Activated CD8-positive, alpha-beta T cell treated with anti-CD3 and anti-CD28 coated beads, Interleukin-2, amount 10 ng/mL, durations not matched to agents 7 days and 5 days (primary cell): ENCODE measurements around the gene AIP. TPM values are rescaled to one million over a fixed set of nuclear protein-coding genes. Genes with fewer than 3 reads are reported as not detected.
"Not testable (repeated sequence)": the region's sequence is repeated elsewhere in the genome, so short reads cannot be mapped to it uniquely, and the experiment has no call there.

Experiments
- ATAC-seq: fragments of 150-1000 bp; cut with Tn5 transposase; one replicate; pipeline ENCODE4 v1.10.0; 2021; ENCODE audit warnings: moderate library complexity
- CTCF ChIA-PET: fragments of 350-600 bp; sonication (Branson Sonifier 250); formaldehyde crosslinking; loops from one replicate; lab custom pipeline; 2021; ENCODE audit warnings: antibody characterized with exemption; lab: Charles Lee
- POLR2A ChIA-PET: fragments of 350-600 bp; sonication (Branson Sonifier 250); formaldehyde crosslinking; loops from one replicate; lab custom pipeline; 2021; ENCODE audit warnings: antibody characterized with exemption; lab: Charles Lee
- DNase-seq: peaks from one replicate; pipeline ENCODE4 v3.0.0-alpha.2; 2020
- H3K27ac Mint-ChIP-seq: one replicate; pipeline ENCODE4 v1.8.0; 2021; ENCODE audit warnings: mild to moderate bottlenecking, mixed read lengths
- H3K27me3 Mint-ChIP-seq: one replicate; pipeline ENCODE4 v1.8.0; 2021; ENCODE audit warnings: low read depth, mixed read lengths
- H3K36me3 Mint-ChIP-seq: one replicate; pipeline ENCODE4 v1.8.0; 2021; ENCODE audit warnings: low read depth, mixed read lengths
- H3K4me1 Mint-ChIP-seq: one replicate; pipeline ENCODE4 v1.8.0; 2021; ENCODE audit warnings: low read depth, mixed read lengths
- H3K4me3 Mint-ChIP-seq: one replicate; pipeline ENCODE4 v1.8.0; 2021; ENCODE audit warnings: mild to moderate bottlenecking, mixed read lengths
- H3K9me3 Mint-ChIP-seq: one replicate; pipeline ENCODE4 v1.8.0; 2022; ENCODE audit warnings: mixed read lengths; ENCODE audit not compliant: insufficient read depth
- total RNA-seq, 2 experiments: library from RNA; stranded (reverse); gene quantifications; one replicate each; pipeline ENCODE4 v1.2.3, GENCODE V29; 2021

Gene AIP
- total RNA-seq, 2 experiments from 2014 or later = 156 to 163 TPM

- DNase-seq (no peak), ATAC-seq (no peak)
- no peaks in the 10 kb centered on the region for H3K27me3 Mint-ChIP-seq
- H3K36me3 Mint-ChIP-seq = peaks cover under 1% of the 10 kb centered on the region
- H3K9me3 Mint-ChIP-seq = no peaks in the 10 kb centered on the region
- ChIA-PET POLR2A (interaction anchor here (0.8 to 8.7 kb wide), 4 partner anchors 14 to 63 kb away, joined by 4 to 103 read pairs (median 37); partner anchors contain the start of genes AIP and PTPRCAP), CTCF (interaction anchor here (0.9 to 3.2 kb wide), 3 partner anchors 11 to 64 kb away, joined by 3 to 21 read pairs (median 6); partner anchors contain the start of gene PTPRCAP)
- no peak overlapping the region for H3K27ac Mint-ChIP-seq
- H3K4me3 Mint-ChIP-seq = no peak overlapping the region
- H3K4me1 Mint-ChIP-seq = peaks cover 29% of the 10 kb centered on the region
Observed at GRCh38 chr11:67470337-67471002, 12.4 kb upstream of the AIP start.

- Mint-ChIP-seq H3K27me3 (peaks cover 3% of the 10 kb centered on the region), H3K4me1 (peaks cover 11% of the 10 kb centered on the region), H3K36me3 (no peaks in the 10 kb centered on the region), H3K9me3 (no peaks in the 10 kb centered on the region), H3K4me3 (no peak overlapping the region), H3K27ac (no peak overlapping the region)
- ChIA-PET CTCF (no interaction called here), POLR2A (interaction anchor here (0.9 to 8.7 kb wide), 2 partner anchors 8 to 12 kb away, joined by 3 to 70 read pairs; partner anchors contain the start of gene AIP)
- DNase-seq (no peak), ATAC-seq (no peak)
Observed at GRCh38 chr11:67472882-67473281, 9.9 kb upstream of the AIP start.

- H3K4me3 Mint-ChIP-seq, H3K9me3 Mint-ChIP-seq, H3K36me3 Mint-ChIP-seq, DNase-seq, H3K4me1 Mint-ChIP-seq, H3K27me3 Mint-ChIP-seq, ATAC-seq, H3K27ac Mint-ChIP-seq: not testable (repeated sequence)
- CTCF ChIA-PET = interaction anchor here (0.8 to 1.4 kb wide), 3 partner anchors 11 to 56 kb away, joined by 3 to 5 read pairs (median 3); partner anchors contain the start of gene RPS6KB2
- POLR2A ChIA-PET = interaction anchor here (0.9 kb wide), 1 partner anchor 40 kb away, joined by 3 read pairs; no protein-coding TSS in a partner anchor
Observed at GRCh38 chr11:67476692-67477091, 6.1 kb upstream of the AIP start.

- DNase-seq, H3K4me3 Mint-ChIP-seq, H3K36me3 Mint-ChIP-seq, H3K27ac Mint-ChIP-seq, H3K9me3 Mint-ChIP-seq, CTCF ChIA-PET, POLR2A ChIA-PET, H3K4me1 Mint-ChIP-seq, ATAC-seq, H3K27me3 Mint-ChIP-seq: not testable (repeated sequence)
Observed at GRCh38 chr11:67477344-67478050, 5.3 kb upstream of the AIP start.

GRCh38 chr11:67482275-67482826, 475 bp upstream of the AIP start:
- POLR2A ChIA-PET = interaction anchor here (0.5 to 5.0 kb wide), 12 partner anchors 7 to 243 kb away, joined by 3 to 84 read pairs (median 4); partner anchors contain the start of genes PITPNM1, PPP1CA, PTPRCAP and TBC1D10C
- peaks cover 46% of the 10 kb centered on the region for H3K4me1 Mint-ChIP-seq
- H3K27me3 Mint-ChIP-seq = peaks cover 5% of the 10 kb centered on the region
- H3K4me3 Mint-ChIP-seq = peak overlapping the region; percentile 93
- CTCF ChIA-PET = interaction anchor here (0.7 to 2.9 kb wide), 7 partner anchors 23 to 131 kb away, joined by 3 to 9 read pairs (median 4); partner anchors contain the start of genes PITPNM1, PPP1CA and PTPRCAP
- ATAC-seq = peak; percentile 6
- no peak for DNase-seq
- peak overlapping the region; percentile 99 for H3K27ac Mint-ChIP-seq
- H3K36me3 Mint-ChIP-seq = peaks cover 35% of the 10 kb centered on the region
- no peaks in the 10 kb centered on the region for H3K9me3 Mint-ChIP-seq

GRCh38 chr11:67483831-67484665, 1.2 kb downstream of the AIP start:
- Mint-ChIP-seq H3K36me3 (peaks cover 51% of the 10 kb centered on the region), H3K27me3 (peaks cover 5% of the 10 kb centered on the region), H3K27ac (peak overlapping the region; percentile 99), H3K4me3 (peak overlapping the region; percentile 93), H3K9me3 (no peaks in the 10 kb centered on the region), H3K4me1 (peaks cover 59% of the 10 kb centered on the region)
- ChIA-PET CTCF (interaction anchor here (0.6 to 2.9 kb wide), 5 partner anchors 15 to 133 kb away, joined by 3 to 9 read pairs (median 3); partner anchors contain the start of genes PITPNM1 and TMEM134), POLR2A (interaction anchor here (0.6 to 5.0 kb wide), 17 partner anchors 9 to 244 kb away, joined by 3 to 84 read pairs (median 5); partner anchors contain the start of genes CDK2AP2, GPR152, PITPNM1 and PPP1CA)
- ATAC-seq = peak; percentile 28
- DNase-seq = peak; percentile 69

- peaks cover 64% of the 10 kb centered on the region for H3K4me1 Mint-ChIP-seq
- ATAC-seq (peak; percentile 7), DNase-seq (peak; percentile 77)
- H3K4me3 Mint-ChIP-seq = peak overlapping the region; percentile 93
- CTCF ChIA-PET = interaction anchor here (1.2 to 2.9 kb wide), 4 partner anchors 19 to 134 kb away, joined by 3 to 9 read pairs (median 5); partner anchors contain the start of gene PITPNM1
- H3K9me3 Mint-ChIP-seq = no peaks in the 10 kb centered on the region
- POLR2A ChIA-PET = interaction anchor here (0.6 to 5.0 kb wide), 16 partner anchors 8 to 245 kb away, joined by 3 to 84 read pairs (median 6); partner anchors contain the start of genes CDK2AP2, PITPNM1, PPP1CA and PTPRCAP
- H3K27ac Mint-ChIP-seq = peak overlapping the region; percentile 99
- H3K27me3 Mint-ChIP-seq = peaks cover 2% of the 10 kb centered on the region
- H3K36me3 Mint-ChIP-seq = peaks cover 56% of the 10 kb centered on the region
Observed at GRCh38 chr11:67484847-67485311, 2.1 kb downstream of the AIP start.

- peak overlapping the region; percentile 99 for H3K27ac Mint-ChIP-seq
- not testable (repeated sequence) for ATAC-seq, H3K9me3 Mint-ChIP-seq, H3K27me3 Mint-ChIP-seq
- ChIA-PET CTCF (interaction anchor here (1.0 to 2.5 kb wide), 5 partner anchors 11 to 135 kb away, joined by 3 to 6 read pairs (median 4); partner anchors contain the start of genes PITPNM1 and PTPRCAP), POLR2A (interaction anchor here (1.0 to 5.0 kb wide), 9 partner anchors 7 to 83 kb away, joined by 3 to 84 read pairs (median 7); partner anchors contain the start of genes CDK2AP2, PITPNM1, PPP1CA and PTPRCAP)
- H3K4me1 Mint-ChIP-seq = peaks cover 64% of the 10 kb centered on the region
- H3K36me3 Mint-ChIP-seq = peaks cover 61% of the 10 kb centered on the region
- DNase-seq = peak; percentile 81
- H3K4me3 Mint-ChIP-seq = peak overlapping the region; percentile 93
Observed at GRCh38 chr11:67485873-67486361, 3.1 kb downstream of the AIP start.

- DNase-seq = no peak
- Mint-ChIP-seq H3K9me3 (no peaks in the 10 kb centered on the region), H3K27ac (peak overlapping the region; percentile 99), H3K36me3 (peaks cover 64% of the 10 kb centered on the region), H3K4me1 (peaks cover 64% of the 10 kb centered on the region), H3K4me3 (peak overlapping the region; percentile 93), H3K27me3 (no peaks in the 10 kb centered on the region)
- ChIA-PET POLR2A (interaction anchor here (1.0 to 5.0 kb wide), 9 partner anchors 11 to 246 kb away, joined by 3 to 84 read pairs (median 7); partner anchors contain the start of genes CDK2AP2, PITPNM1, PPP1CA and PTPRCAP), CTCF (interaction anchor here (1.0 to 1.2 kb wide), 3 partner anchors 12 to 49 kb away, joined by 3 to 5 read pairs (median 4); partner anchors contain the start of genes PITPNM1 and PTPRCAP)
- ATAC-seq = no peak
Observed at GRCh38 chr11:67486481-67487195, 3.8 kb downstream of the AIP start.
